SK-N-SH (cell line): ENCODE data around the gene MADD.

Experiments
- CTCF ChIP-seq: fragments of 200-600 bp; sonication (generic); IDR thresholded peaks from 2 replicates; pipeline ENCODE4 v1.6.1; 2017; ENCODE audit warnings: antibody characterized with exemption, mild to moderate bottlenecking, moderate library complexity
- EP300 ChIP-seq, 2 experiments: IDR thresholded peaks; 2 replicates each; pipeline versions ENCODE4 v1.4.0 to v1.6.1; 2012; ENCODE audit warnings: borderline replicate concordance in 1 of 2, low read depth in 1 of 2, low read length in 1 of 2
- FOXJ3 ChIP-seq: sonication (generic); formaldehyde crosslinking; IDR thresholded peaks from 2 replicates; pipeline ENCODE4 v1.5.1; 2020; ENCODE audit warnings: mild to moderate bottlenecking, missing genetic modification reagents
- JUND ChIP-seq: IDR thresholded peaks from 2 replicates; pipeline ENCODE4 v1.4.0; 2012
- SIN3A ChIP-seq: IDR thresholded peaks from 2 replicates; pipeline ENCODE4 v1.6.1; 2012; ENCODE audit warnings: low read depth, mild to moderate bottlenecking, low read length, moderate library complexity, borderline replicate concordance
- TCF12 ChIP-seq: IDR thresholded peaks from 2 replicates; pipeline ENCODE4 v1.4.0; 2012
- TF ChIP-seq, protein P1 (sequence below): fragments of 150-350 bp; IDR thresholded peaks from 2 replicates; pipeline ENCODE4 v1.6.1; 2017; ENCODE audit warnings: antibody characterized with exemption, low read length, low read depth, borderline replicate concordance

DNA sequence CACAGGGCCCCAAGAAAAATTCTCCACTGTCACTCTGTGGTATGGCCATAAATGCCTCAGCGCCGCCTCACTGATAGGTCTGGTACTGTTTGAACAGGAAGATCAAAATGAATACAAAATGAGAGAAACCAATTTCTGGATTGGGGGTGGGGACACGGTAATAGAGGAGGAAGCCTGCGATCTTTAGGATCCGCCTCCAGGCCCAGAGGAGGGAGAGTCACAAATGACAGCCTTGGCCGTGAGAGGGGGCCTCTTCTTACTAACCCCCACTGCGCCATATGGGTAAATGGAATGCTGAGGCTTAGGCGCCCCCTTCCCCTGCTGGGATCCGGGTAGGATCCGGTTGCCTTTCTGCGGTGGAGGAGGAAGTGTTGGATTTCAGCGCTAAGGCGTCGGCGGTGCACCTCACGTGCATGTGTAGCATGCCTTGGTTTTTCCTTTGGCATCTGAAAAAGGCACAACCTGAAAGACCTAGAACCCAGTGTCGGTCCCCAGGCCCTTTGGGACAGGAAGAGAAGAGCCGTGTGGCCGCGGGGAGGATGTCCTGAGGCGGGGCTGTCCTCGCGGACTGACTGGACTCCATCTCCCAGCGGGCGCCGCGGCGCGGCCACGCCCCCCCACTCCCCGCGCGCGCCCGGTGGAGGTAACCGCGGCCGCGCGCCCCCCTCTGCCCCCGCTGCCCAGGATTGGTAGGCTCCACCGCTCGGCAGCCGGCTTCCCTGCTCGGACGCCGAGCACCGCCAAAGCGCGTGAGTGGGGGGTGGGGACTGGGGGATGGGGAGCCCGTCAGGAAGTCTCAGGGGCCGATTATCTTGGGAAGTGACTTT is 718 bp upstream of the MADD start:
- TF ChIP-seq FOXJ3 (CRISPR knock-in tag) (no peak), CTCF (no peak), SIN3A (0 out of 2 replicates have a peak, but pooled peaks have one; percentile 8), TCF12 (0 out of 2 replicates have a peak, but pooled peaks have one; percentile 16), JUND (no peak), EP300 (IDR thresholded peaks at IDR 0.05; ENCODE audit: borderline replicate concordance in 1 of 2, low read depth in 1 of 2, low read length in 1 of 2) (no peak; a peak in 1 of 4 replicates)
- TF ChIP-seq, protein P1, sequence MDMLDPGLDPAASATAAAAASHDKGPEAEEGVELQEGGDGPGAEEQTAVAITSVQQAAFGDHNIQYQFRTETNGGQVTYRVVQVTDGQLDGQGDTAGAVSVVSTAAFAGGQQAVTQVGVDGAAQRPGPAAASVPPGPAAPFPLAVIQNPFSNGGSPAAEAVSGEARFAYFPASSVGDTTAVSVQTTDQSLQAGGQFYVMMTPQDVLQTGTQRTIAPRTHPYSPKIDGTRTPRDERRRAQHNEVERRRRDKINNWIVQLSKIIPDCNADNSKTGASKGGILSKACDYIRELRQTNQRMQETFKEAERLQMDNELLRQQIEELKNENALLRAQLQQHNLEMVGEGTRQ, result no peak
